Spinal cord (tissue), 10 donors: ENCODE measurements around the gene SGMS1. TPM values are rescaled to one million over a fixed set of nuclear protein-coding genes. Genes with fewer than 3 reads are reported as not detected.

Source experiments
- DNase-seq, 6 donors: peaks; one replicate each; pipeline versions ENCODE4 v3.0.0 to v3.0.0-alpha.2; 2013 to 2015; ENCODE audit warnings: low spot score in 6 of 6, low read depth in 4 of 6
- H3K27ac ChIP-seq: one replicate; pipeline ENCODE4 v1.5.1; 2013; ENCODE audit warnings: low read depth, low read length, control low read depth
- H3K27me3 ChIP-seq: one replicate; pipeline ENCODE4 v1.6.1; 2013; ENCODE audit warnings: low read length; ENCODE audit not compliant: control insufficient read depth, insufficient read depth
- H3K36me3 ChIP-seq: one replicate; pipeline ENCODE4 v1.6.1; 2013; ENCODE audit warnings: low read length; ENCODE audit not compliant: control insufficient read depth, insufficient read depth
- H3K4me1 ChIP-seq: one replicate; pipeline ENCODE4 v1.6.1; 2013; ENCODE audit warnings: low read length; ENCODE audit not compliant: control insufficient read depth, insufficient read depth
- H3K4me3 ChIP-seq: one replicate; pipeline ENCODE4 v1.5.1; 2013; ENCODE audit warnings: low read depth, low read length, control low read depth
- H3K9me3 ChIP-seq: one replicate; pipeline ENCODE4 v1.6.1; 2013; ENCODE audit warnings: low read length; ENCODE audit not compliant: control insufficient read depth, insufficient read depth
- WGBS: methylation state at CpG from one replicate; pipeline ENCODE4 v1.1.5; 2013; ENCODE audit warnings: missing lambda C conversion rate; ENCODE audit not compliant: insufficient coverage; 5-methylcytosine and 5-hydroxymethylcytosine counted together
- polyA plus RNA-seq, 2 donors: library from polyadenylated mRNA; unstranded; fragments of 120-200 nt; gene quantifications; one replicate each; pipeline ENCODE4 v1.2.1, GENCODE V29; 2013; ENCODE audit not compliant: insufficient read length in 2 of 2
- total RNA-seq, 2 donors: library from RNA; depleted of rRNA in 1 of 2; stranded (reverse); fragments of 120-200 nt in 1 of 2; fragments of >200 nt in 1 of 2; gene quantifications; one replicate each; pipeline versions ENCODE4 v1.2.3 to v1.2.4, GENCODE V29; 2013 to 2014
- donor health status: healthy.

Gene SGMS1
- total and polyA plus RNA-seq, 4 donors: 24.5 to 57.2 (median 40.5) TPM

DNA sequence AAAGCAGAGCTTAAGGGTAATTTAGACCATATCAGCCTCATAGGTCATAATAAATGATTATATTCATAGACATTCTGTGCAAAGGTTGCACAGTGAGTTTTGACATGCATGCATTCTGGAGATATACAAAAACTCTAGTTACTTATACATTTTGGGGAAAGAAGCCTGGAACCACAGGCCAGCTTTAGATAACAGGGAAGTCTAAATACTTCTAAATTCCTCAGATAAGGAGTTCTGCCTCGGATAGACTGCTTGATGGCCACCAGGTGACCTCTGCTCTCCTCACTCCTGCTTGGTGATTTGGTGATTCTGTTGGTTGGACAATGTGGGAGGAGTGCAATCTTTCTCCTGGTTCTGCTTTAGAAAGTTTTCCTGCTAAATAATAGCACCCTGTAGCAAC is 77.9 kb downstream of the SGMS1 start:
- Histone ChIP-seq H3K27ac (no peak overlapping the region), H3K9me3 (no peaks in the 10 kb centered on the region), H3K36me3 (no peaks in the 10 kb centered on the region), H3K27me3 (no peaks in the 10 kb centered on the region), H3K4me1 (no peaks in the 10 kb centered on the region), H3K4me3 (no peak overlapping the region)
- no CpG with 5 or more reads among the region's 1 CpG for WGBS
- DNase-seq: no peak

DNA sequence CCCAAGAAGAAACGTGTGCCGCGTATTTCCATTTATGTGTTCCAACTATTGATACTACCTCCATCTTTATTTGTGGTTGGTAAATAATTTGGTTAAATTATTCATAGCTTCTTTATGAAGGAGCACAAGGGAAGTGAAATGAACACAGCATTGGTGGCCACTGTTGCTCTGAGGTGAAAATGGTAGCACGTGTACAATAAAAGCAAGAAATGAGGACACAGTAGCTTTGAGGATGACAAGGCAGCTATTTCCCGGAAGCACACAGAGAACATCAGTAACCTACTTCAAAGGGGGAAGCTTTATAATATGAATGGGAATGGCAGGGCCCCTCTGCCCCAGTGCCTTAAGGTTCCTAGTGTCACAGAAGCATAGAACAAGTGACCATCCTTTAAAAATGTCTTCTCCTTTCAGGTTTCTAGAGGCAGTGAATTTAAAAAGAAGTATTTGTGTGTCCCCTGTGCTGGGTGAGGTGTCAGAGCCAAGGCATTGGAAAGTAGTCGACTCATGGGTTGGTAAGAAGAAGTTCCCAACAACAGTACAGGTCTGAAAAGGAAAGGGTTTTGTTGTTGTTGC is 78.8 kb downstream of the SGMS1 start:
- no peak overlapping the region for H3K4me3 ChIP-seq
- no peak for DNase-seq
- WGBS: 56% methylated on average over 1 of the region's 6 CpGs
- H3K27ac ChIP-seq: no peak overlapping the region
- no peaks in the 10 kb centered on the region for H3K9me3 ChIP-seq
- H3K4me1 ChIP-seq: no peaks in the 10 kb centered on the region
- no peaks in the 10 kb centered on the region for H3K27me3 ChIP-seq
- H3K36me3 ChIP-seq: no peaks in the 10 kb centered on the region

DNA sequence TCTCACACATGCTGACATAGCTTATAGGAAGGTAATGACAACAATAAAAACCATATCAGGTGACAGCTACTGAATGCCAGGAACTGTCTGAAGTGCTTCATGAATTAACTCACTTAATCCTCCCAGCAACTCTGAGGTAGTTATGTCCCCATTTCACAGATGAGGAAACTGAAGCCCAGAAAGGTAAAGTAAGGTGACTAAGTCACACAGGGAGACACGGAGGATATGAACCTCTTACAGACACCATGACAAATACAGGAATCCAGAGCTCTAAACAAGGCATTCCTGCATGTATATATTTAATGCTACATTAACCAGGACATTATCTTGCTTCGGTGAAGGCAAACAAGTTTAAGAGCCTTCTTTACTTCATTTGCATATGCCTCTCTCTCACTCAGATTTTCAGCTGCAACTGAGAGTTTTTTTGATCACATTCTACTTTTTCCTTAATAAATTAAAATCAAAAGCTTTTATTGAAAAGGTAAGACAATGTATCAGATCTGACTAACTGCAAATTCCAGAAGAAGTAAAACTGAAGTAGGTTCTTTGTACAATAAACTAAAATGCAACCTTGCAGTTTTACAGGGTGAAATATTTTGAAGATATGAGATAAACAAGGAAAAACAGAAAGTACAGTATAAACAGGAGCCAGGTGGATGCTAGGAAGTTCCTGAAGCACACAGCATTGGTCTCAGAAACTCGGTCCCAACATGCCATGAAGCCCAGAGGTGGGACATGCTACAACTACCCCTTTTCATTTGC is 79.5 kb downstream of the SGMS1 start:
- peak in 1 of 6 donors; percentile 15 for DNase-seq
- Histone ChIP-seq H3K9me3 (no peaks in the 10 kb centered on the region), H3K36me3 (no peaks in the 10 kb centered on the region), H3K27me3 (no peaks in the 10 kb centered on the region), H3K27ac (no peak overlapping the region), H3K4me1 (no peaks in the 10 kb centered on the region), H3K4me3 (no peak overlapping the region)
- no CpG with 5 or more reads among the region's 3 CpGs for WGBS

DNA sequence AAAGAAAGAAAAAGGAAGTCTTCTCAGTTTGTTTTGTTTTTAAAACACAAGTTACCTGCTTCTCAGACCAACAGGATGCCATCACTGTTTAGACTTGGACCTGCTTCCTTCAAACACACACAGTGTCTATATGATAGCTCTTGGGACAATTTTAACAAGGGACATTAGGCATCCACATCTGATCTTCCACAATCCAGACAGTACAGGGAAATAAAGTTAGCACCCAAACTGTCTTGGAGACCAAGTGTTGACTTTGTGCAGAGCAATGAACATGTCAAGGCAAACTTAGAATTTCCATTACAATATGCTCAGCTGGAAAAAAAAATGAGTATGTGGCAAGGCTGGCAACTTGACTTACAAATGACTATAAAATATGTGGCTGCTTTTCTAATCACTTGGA is 80.9 kb downstream of the SGMS1 start:
- no peaks in the 10 kb centered on the region for H3K9me3 ChIP-seq
- H3K27me3 ChIP-seq: no peaks in the 10 kb centered on the region
- no peaks in the 10 kb centered on the region for H3K36me3 ChIP-seq
- DNase-seq: no peak
- H3K4me3 ChIP-seq: no peak overlapping the region
- no peaks in the 10 kb centered on the region for H3K4me1 ChIP-seq
- no peak overlapping the region for H3K27ac ChIP-seq

DNA sequence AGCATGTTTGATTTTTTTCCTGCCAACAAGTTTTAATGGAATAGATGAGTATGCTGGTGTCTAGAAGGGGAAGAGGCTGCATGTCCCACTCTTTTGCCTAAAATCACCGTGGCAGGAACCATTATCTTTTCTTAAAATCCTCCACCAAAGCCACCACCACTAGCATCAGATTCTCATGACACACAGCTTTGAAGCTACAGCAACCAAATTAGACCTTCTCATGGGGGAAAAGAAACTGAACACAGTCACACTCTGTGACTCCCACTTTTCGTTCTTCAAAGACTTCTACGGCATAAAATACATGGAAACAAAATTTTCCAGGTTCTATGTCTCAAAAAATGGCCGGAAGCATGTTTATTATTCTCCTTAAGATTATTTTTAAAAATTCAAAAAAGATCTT is 81.8 kb downstream of the SGMS1 start:
- no peak for DNase-seq
- no peak overlapping the region for H3K4me3 ChIP-seq
- no peaks in the 10 kb centered on the region for H3K36me3 ChIP-seq
- H3K4me1 ChIP-seq: no peaks in the 10 kb centered on the region
- H3K9me3 ChIP-seq: no peaks in the 10 kb centered on the region
- H3K27me3 ChIP-seq: no peaks in the 10 kb centered on the region
- no peak overlapping the region for H3K27ac ChIP-seq
- WGBS: no CpG with 5 or more reads among the region's 4 CpGs

DNA sequence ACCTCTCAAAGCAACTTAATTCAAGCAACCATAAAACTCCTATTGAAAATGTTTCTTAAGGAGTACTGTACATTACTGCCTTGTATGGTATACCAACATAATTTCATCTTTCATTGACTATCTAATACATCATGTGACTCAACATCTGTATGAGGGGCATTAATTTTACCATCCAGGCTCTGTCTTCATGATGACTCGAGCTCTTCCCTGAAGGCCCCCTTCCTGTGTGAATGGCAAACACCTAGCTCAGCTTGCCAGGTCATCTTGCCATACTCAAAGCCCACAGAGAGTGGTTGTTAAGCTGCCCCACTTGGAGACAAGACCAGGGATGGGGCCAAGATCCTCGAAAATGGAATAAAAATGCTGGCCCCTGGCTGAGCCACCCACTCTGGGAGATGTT is 82.4 kb downstream of the SGMS1 start:
- DNase-seq: no peak
- Histone ChIP-seq H3K27me3 (no peaks in the 10 kb centered on the region), H3K36me3 (no peaks in the 10 kb centered on the region), H3K9me3 (no peaks in the 10 kb centered on the region), H3K4me3 (no peak overlapping the region), H3K4me1 (no peaks in the 10 kb centered on the region), H3K27ac (no peak overlapping the region)
- 44% methylated on average over 2 of the region's 2 CpGs for WGBS

DNA sequence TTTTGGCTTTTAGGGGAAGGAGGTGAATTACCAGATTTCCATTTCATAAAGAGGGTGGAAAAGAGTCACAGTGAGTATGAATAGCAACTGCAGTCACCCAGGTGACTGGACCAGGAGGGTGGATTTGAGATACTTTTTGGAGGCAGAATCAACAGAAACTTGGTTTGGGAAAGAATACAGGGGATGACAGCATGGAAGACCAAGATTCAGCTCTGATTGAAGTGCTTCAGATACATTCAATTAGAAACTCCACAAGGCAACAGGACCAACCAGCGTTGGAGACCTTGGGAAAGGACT is 83.0 kb downstream of the SGMS1 start:
- DNase-seq: no peak
- H3K9me3 ChIP-seq: no peaks in the 10 kb centered on the region
- H3K4me3 ChIP-seq: no peak overlapping the region
- no peaks in the 10 kb centered on the region for H3K27me3 ChIP-seq
- no peak overlapping the region for H3K27ac ChIP-seq
- no CpG with 5 or more reads among the region's 1 CpG for WGBS
- no peaks in the 10 kb centered on the region for H3K4me1 ChIP-seq
- no peaks in the 10 kb centered on the region for H3K36me3 ChIP-seq

DNA sequence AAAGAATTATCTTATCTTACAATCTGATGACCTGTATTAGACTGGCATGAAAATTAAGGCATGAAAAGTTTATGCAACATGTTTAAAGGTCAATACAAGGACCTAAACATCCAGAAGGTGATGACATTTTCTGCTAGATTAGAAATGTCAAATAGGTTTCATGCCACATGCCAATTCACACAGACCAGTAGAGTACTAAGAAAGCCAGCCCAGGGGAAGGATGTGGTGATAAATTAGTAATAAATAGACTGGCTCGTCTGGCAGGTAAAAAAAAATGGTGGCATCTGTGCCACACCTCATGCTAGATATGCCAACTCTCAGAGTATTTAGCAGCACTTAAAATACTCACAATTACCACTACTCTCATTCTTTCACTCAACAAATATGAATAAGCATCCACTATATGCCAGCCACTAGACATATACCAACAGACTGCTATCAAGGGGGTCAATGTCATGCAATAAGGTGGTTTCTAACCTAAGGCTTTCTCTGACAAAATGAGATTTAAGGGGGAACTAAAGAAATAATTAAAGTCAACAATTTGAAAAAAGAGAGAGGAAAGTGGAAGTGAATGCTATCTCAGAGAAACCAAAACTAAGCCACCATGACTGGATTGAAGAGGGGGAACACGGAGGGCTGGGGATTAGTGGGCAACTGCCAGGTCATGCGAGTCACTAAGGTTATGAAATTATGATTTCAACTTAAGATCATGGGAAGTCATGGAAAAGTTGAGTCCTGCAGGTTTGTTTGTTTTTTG is 83.5 kb downstream of the SGMS1 start:
- Histone ChIP-seq H3K27me3 (no peaks in the 10 kb centered on the region), H3K9me3 (no peaks in the 10 kb centered on the region), H3K4me1 (no peaks in the 10 kb centered on the region), H3K36me3 (no peaks in the 10 kb centered on the region), H3K27ac (no peak overlapping the region), H3K4me3 (no peak overlapping the region)
- WGBS: 100% methylated on average over 2 of the region's 3 CpGs
- DNase-seq: no peak

DNA sequence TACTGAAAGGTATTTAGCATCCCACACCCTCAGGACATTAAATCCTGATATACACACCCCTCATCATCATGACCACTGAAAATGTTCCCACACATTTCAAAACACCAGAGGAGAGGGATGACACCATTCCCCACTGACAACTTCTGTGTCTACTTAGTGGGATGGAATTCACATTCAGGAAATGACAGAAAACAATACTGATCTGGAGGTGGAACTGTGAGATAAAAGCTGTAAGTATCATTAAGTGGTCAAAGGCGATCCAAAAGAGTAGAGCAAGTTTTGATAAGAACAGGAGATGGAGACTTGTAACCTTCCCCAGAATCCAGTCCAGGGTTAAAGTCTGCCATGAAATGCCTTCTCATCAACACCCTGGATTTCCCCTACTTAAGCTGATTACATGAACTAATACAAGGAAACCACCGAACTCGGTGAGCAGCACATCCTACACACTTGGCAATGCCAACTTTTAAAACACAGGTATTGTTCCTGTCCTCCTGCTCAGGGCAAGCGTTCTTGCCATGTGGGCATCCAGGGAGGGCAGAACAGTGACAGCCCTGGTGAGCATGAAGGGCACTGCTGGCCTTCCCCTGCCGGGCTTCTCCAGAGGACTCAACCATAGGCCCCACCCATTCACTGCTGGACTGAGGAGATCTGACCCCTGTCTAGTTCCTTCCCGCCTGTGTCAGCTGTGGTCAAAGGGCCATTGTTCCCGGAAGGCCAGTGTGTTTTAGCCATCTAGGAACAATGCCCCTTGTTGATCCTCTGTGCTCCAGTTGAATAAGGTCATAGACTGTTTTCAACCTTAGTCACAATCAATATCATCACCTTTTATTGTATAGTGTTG is 85.0 kb downstream of the SGMS1 start:
- 66% methylated on average over 6 of the region's 7 CpGs for WGBS
- Histone ChIP-seq H3K9me3 (no peaks in the 10 kb centered on the region), H3K36me3 (no peaks in the 10 kb centered on the region), H3K4me1 (no peaks in the 10 kb centered on the region), H3K4me3 (no peak overlapping the region), H3K27ac (no peak overlapping the region), H3K27me3 (no peaks in the 10 kb centered on the region)
- peak in 1 of 6 donors; percentile 32 for DNase-seq
